ENCODE data around the gene KIZ. TPM values are rescaled to one million over a fixed set of nuclear protein-coding genes. Genes with fewer than 3 reads are reported as not detected.

Gene KIZ
- total and polyA plus RNA-seq, 2 donors from 2014 or later = 17.3 to 21.8 TPM

DNA sequence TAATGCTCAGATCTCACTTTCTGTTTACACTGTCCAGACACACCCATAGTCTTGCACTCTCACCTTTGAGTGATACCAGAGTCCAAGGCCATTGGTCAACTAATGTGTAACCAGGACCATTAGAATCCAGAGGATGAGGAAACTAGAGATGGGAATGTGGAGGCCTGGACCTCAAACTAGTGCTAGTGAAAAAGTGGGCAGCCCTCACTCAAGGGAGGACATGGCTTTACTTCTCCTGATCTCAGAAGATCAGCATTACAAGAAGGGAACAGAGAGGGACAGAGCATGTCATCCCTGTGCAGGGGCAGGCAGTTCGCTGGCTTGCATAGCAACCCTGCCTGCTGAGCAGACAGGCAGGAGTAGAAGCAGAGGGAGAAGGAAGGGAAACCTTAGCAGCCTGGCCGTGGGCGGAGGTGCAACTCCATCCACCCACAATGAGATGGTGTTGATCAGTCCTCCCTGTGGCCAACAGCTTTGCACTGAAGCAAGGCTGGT, 154.7 kb downstream of the KIZ start:
- H3K4me3 ChIP-seq (ENCODE audit: low read length in 3 of 3) = no peak overlapping the region
- TF ChIP-seq CTCF (IDR thresholded peaks at IDR 0.05; ENCODE audit: borderline replicate concordance, extremely low read depth, insufficient read depth) = no peak
- no peak for FAIRE-seq

GRCh38 chr20:21286775-21287174, 160.9 kb downstream of the KIZ start:
- DNase-seq (no peak), FAIRE-seq (no peak)
- intact Hi-C loops (cut with DNase I) = no loop called here
- Histone ChIP-seq H3K9ac (ENCODE audit: low read length in 3 of 3) (no peak overlapping the region), H3K4me1 (ENCODE audit: control insufficient read depth in 2 of 3, insufficient read depth in 2 of 3, low read depth in 1 of 3, low read length in 3 of 3) (no peaks in the 10 kb centered on the region), H3K36me3 (ENCODE audit: control insufficient read depth in 2 of 3, insufficient read depth in 3 of 3, low read length in 3 of 3) (no peaks in the 10 kb centered on the region), H3K27me3 (ENCODE audit: control insufficient read depth, insufficient read depth, low read length) (no peaks in the 10 kb centered on the region), H3K4me3 (ENCODE audit: low read length in 3 of 3) (no peak overlapping the region), H3K27ac (ENCODE audit: low read depth in 2 of 2, low read length in 2 of 2) (no peak overlapping the region), H3K9me3 (ENCODE audit: control insufficient read depth in 2 of 3, insufficient read depth in 1 of 3, low read length in 3 of 3) (peaks cover 0 to 3% (median 0%) of the 10 kb centered on the region in 3 donors)
- TF ChIP-seq CTCF (IDR thresholded peaks at IDR 0.05; ENCODE audit: borderline replicate concordance, extremely low read depth, insufficient read depth) = no peak

More for the DNA sequence above, 154.7 kb downstream of the KIZ start:
- Histone ChIP-seq H3K9me3 (ENCODE audit: control insufficient read depth in 2 of 3, insufficient read depth in 1 of 3, low read length in 3 of 3) (no peaks in the 10 kb centered on the region), H3K27ac (ENCODE audit: low read depth in 2 of 2, low read length in 2 of 2) (no peak overlapping the region), H3K27me3 (ENCODE audit: control insufficient read depth, insufficient read depth, low read length) (no peaks in the 10 kb centered on the region), H3K4me1 (ENCODE audit: control insufficient read depth in 2 of 3, insufficient read depth in 2 of 3, low read depth in 1 of 3, low read length in 3 of 3) (no peaks in the 10 kb centered on the region), H3K36me3 (ENCODE audit: control insufficient read depth in 2 of 3, insufficient read depth in 3 of 3, low read length in 3 of 3) (no peaks in the 10 kb centered on the region), H3K9ac (ENCODE audit: low read length in 3 of 3) (no peak overlapping the region)
- no peak for DNase-seq
- intact Hi-C loops (cut with DNase I) = no loop called here

- Histone ChIP-seq H3K4me1 (ENCODE audit: control insufficient read depth in 2 of 3, insufficient read depth in 2 of 3, low read depth in 1 of 3, low read length in 3 of 3) (no peaks in the 10 kb centered on the region), H3K9ac (ENCODE audit: low read length in 3 of 3) (no peak overlapping the region), H3K4me3 (ENCODE audit: low read length in 3 of 3) (no peak overlapping the region), H3K27ac (ENCODE audit: low read depth in 2 of 2, low read length in 2 of 2) (no peak overlapping the region), H3K27me3 (ENCODE audit: control insufficient read depth, insufficient read depth, low read length) (no peaks in the 10 kb centered on the region), H3K9me3 (ENCODE audit: control insufficient read depth in 2 of 3, insufficient read depth in 1 of 3, low read length in 3 of 3) (peaks cover 0 to 3% (median 0%) of the 10 kb centered on the region in 3 donors), H3K36me3 (ENCODE audit: control insufficient read depth in 2 of 3, insufficient read depth in 3 of 3, low read length in 3 of 3) (no peaks in the 10 kb centered on the region)
- intact Hi-C loops (cut with DNase I) = no loop called here
- FAIRE-seq = no peak
- TF ChIP-seq CTCF (IDR thresholded peaks at IDR 0.05; ENCODE audit: borderline replicate concordance, extremely low read depth, insufficient read depth) = no peak
- DNase-seq = no peak
Measured at GRCh38 chr20:21288587-21289370, 162.9 kb downstream of the KIZ start.
